ENCODE data around the gene ITGBL1.
"Not testable (repeated sequence)": the region's sequence is repeated elsewhere in the genome, so short reads cannot be mapped to it uniquely, and the experiment has no call there.

The ITGBL1 gene

GRCh38 chr13:101514695-101515275 lies 62.3 kb downstream of the ITGBL1 start:
- no peak for DNase-seq

- no peak for DNase-seq
Measured at GRCh38 chr13:101515504-101515903, 63.0 kb downstream of the ITGBL1 start.

- no peak for DNase-seq
Measured at GRCh38 chr13:101516262-101516661, 63.8 kb downstream of the ITGBL1 start.

- DNase-seq, result no peak
Measured at GRCh38 chr13:101520672-101521071, 68.2 kb downstream of the ITGBL1 start.

- no peak for DNase-seq
Measured at GRCh38 chr13:101521371-101521770, 68.9 kb downstream of the ITGBL1 start.

GRCh38 chr13:101522607-101523006 lies 70.1 kb downstream of the ITGBL1 start:
- no peak for DNase-seq

GRCh38 chr13:101523154-101524131 lies 71.0 kb downstream of the ITGBL1 start:
- no peak for DNase-seq

- DNase-seq, result no peak
Measured at GRCh38 chr13:101527130-101527529, 74.7 kb downstream of the ITGBL1 start.

- no peak for DNase-seq
Measured at GRCh38 chr13:101529422-101529821, 76.9 kb downstream of the ITGBL1 start.

- DNase-seq, result no peak
Measured at GRCh38 chr13:101530293-101530692, 77.8 kb downstream of the ITGBL1 start.

GRCh38 chr13:101535192-101535746 lies 82.8 kb downstream of the ITGBL1 start:
- no peak for DNase-seq

GRCh38 chr13:101536079-101536478 lies 83.6 kb downstream of the ITGBL1 start:
- DNase-seq, result no peak

GRCh38 chr13:101544544-101544943 lies 92.1 kb downstream of the ITGBL1 start:
- DNase-seq, result not testable (repeated sequence)

GRCh38 chr13:101544979-101545378 lies 92.5 kb downstream of the ITGBL1 start:
- no peak for DNase-seq

- no peak for DNase-seq
Measured at GRCh38 chr13:101545521-101545920, 93.0 kb downstream of the ITGBL1 start.

GRCh38 chr13:101552286-101552685 lies 99.8 kb downstream of the ITGBL1 start:
- DNase-seq, result no peak

- DNase-seq, result no peak
Measured at GRCh38 chr13:101552786-101553185, 100.3 kb downstream of the ITGBL1 start.

GRCh38 chr13:101554420-101555125 lies 102.1 kb downstream of the ITGBL1 start:
- no peak for DNase-seq

GRCh38 chr13:101555610-101556009 lies 103.1 kb downstream of the ITGBL1 start:
- DNase-seq, result no peak

GRCh38 chr13:101556676-101557123 lies 104.2 kb downstream of the ITGBL1 start:
- DNase-seq, result no peak

GRCh38 chr13:101565317-101565716 lies 112.8 kb downstream of the ITGBL1 start:
- DNase-seq, result no peak

GRCh38 chr13:101567841-101568240 lies 115.4 kb downstream of the ITGBL1 start:
- DNase-seq, result no peak

- no peak for DNase-seq
Measured at GRCh38 chr13:101569807-101570206, 117.3 kb downstream of the ITGBL1 start.

Measured in DMS 273 treated with DMSO at 0.1 percent for 48 hours (cell line).